ENCODE data around the gene LRP1.

Gene LRP1

DNA sequence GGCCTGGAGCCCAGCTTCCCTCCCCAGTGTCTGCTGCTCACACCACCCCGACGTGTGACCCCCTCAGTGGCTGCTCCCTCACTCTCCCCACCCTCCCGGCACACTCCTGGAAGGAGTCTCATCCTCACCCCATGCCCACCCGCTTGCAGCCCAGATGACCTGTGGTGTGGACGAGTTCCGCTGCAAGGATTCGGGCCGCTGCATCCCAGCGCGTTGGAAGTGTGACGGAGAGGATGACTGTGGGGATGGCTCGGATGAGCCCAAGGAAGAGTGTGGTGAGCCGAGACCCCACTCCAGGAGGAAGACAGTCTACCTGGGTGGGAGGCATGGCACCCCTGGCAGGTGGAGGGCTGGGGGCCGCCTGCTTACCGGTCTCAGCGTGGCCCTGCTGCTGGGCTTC is 73.3 kb downstream of the LRP1 start:
- Histone ChIP-seq H3K4me2 (ENCODE audit: low read length) (no peak overlapping the region), H3K4me1 (ENCODE audit: low read length) (no peaks in the 10 kb centered on the region), H3K9ac (ENCODE audit: low read length) (no peak overlapping the region), H3K4me3 (ENCODE audit: low read length) (no peak overlapping the region), H3K27ac (ENCODE audit: low read length) (no peak overlapping the region), H3K79me2 (ENCODE audit: low read length) (no peaks in the 10 kb centered on the region), H2AFZ (ENCODE audit: low read depth, low read length) (no peak overlapping the region), H3K9me3 (ENCODE audit: insufficient read depth, low read length) (no peaks in the 10 kb centered on the region), H3K36me3 (replicated peaks; ENCODE audit: low read depth, low read length) (no peaks in the 10 kb centered on the region), H4K20me1 (ENCODE audit: insufficient read depth, low read length) (no peaks in the 10 kb centered on the region), H3K27me3 (ENCODE audit: low read depth, low read length) (no peaks in the 10 kb centered on the region)
- no peak for TF ChIP-seq EZH2phosphoT487 (IDR thresholded peaks at IDR 0.05; ENCODE audit: low read depth)
- TF ChIP-seq, protein P1, sequence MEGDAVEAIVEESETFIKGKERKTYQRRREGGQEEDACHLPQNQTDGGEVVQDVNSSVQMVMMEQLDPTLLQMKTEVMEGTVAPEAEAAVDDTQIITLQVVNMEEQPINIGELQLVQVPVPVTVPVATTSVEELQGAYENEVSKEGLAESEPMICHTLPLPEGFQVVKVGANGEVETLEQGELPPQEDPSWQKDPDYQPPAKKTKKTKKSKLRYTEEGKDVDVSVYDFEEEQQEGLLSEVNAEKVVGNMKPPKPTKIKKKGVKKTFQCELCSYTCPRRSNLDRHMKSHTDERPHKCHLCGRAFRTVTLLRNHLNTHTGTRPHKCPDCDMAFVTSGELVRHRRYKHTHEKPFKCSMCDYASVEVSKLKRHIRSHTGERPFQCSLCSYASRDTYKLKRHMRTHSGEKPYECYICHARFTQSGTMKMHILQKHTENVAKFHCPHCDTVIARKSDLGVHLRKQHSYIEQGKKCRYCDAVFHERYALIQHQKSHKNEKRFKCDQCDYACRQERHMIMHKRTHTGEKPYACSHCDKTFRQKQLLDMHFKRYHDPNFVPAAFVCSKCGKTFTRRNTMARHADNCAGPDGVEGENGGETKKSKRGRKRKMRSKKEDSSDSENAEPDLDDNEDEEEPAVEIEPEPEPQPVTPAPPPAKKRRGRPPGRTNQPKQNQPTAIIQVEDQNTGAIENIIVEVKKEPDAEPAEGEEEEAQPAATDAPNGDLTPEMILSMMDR (IDR thresholded peaks at IDR 0.05; ENCODE audit: low read depth, low read length) = no peak

DNA sequence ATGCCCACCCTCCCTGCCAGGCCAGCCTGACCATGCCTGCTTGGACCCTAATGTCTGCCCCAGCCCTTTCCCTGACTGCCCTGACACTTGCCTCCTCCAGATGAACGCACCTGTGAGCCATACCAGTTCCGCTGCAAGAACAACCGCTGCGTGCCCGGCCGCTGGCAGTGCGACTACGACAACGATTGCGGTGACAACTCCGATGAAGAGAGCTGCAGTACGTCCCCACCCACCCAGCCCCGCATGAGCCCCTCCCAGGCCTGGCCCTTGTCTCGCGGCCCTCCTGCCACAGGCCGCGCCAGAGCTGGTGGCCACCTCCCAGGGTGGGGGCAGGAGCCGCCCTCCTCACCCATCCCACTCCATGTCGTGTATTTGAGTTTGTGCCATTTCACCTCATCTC is 74.0 kb downstream of the LRP1 start:
- H3K79me2 ChIP-seq (ENCODE audit: low read length) = no peaks in the 10 kb centered on the region
- H3K9me3 ChIP-seq (ENCODE audit: insufficient read depth, low read length) = no peaks in the 10 kb centered on the region
- H3K27ac ChIP-seq (ENCODE audit: low read length) = no peak overlapping the region
- H2AFZ ChIP-seq (ENCODE audit: low read depth, low read length) = no peak overlapping the region
- H3K4me2 ChIP-seq (ENCODE audit: low read length) = no peak overlapping the region
- H3K4me1 ChIP-seq (ENCODE audit: low read length) = no peaks in the 10 kb centered on the region
- H4K20me1 ChIP-seq (ENCODE audit: insufficient read depth, low read length) = no peaks in the 10 kb centered on the region
- H3K4me3 ChIP-seq (ENCODE audit: low read length) = no peak overlapping the region
- H3K36me3 ChIP-seq (replicated peaks; ENCODE audit: low read depth, low read length) = no peaks in the 10 kb centered on the region
- TF ChIP-seq, protein P1 (IDR thresholded peaks at IDR 0.05; ENCODE audit: low read depth, low read length) = no peak
- TF ChIP-seq EZH2phosphoT487 (IDR thresholded peaks at IDR 0.05; ENCODE audit: low read depth) = no peak
- no peak overlapping the region for H3K9ac ChIP-seq (ENCODE audit: low read length)
- H3K27me3 ChIP-seq (ENCODE audit: low read depth, low read length) = no peaks in the 10 kb centered on the region

DNA sequence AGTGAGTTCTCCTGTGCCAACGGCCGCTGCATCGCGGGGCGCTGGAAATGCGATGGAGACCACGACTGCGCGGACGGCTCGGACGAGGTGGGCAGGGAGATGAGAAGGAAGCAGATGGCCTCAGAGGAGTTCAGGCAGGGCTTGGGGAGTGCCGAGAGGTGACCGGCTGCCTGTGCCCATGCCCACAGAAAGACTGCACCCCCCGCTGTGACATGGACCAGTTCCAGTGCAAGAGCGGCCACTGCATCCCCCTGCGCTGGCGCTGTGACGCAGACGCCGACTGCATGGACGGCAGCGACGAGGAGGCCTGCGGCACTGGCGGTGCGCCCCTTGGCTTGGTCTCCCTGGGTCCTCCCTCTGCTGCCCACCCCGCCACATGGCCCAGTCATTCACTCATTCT is 74.9 kb downstream of the LRP1 start:
- no peaks in the 10 kb centered on the region for H3K79me2 ChIP-seq (ENCODE audit: low read length)
- no peak overlapping the region for H3K4me2 ChIP-seq (ENCODE audit: low read length)
- TF ChIP-seq EZH2phosphoT487 (IDR thresholded peaks at IDR 0.05; ENCODE audit: low read depth) = no peak
- TF ChIP-seq, protein P1 (IDR thresholded peaks at IDR 0.05; ENCODE audit: low read depth, low read length) = no peak
- H3K27ac ChIP-seq (ENCODE audit: low read length) = no peak overlapping the region
- H3K4me1 ChIP-seq (ENCODE audit: low read length) = no peaks in the 10 kb centered on the region
- H3K36me3 ChIP-seq (replicated peaks; ENCODE audit: low read depth, low read length) = no peaks in the 10 kb centered on the region
- H3K9me3 ChIP-seq (ENCODE audit: insufficient read depth, low read length) = no peaks in the 10 kb centered on the region
- no peak overlapping the region for H2AFZ ChIP-seq (ENCODE audit: low read depth, low read length)
- H3K9ac ChIP-seq (ENCODE audit: low read length) = no peak overlapping the region
- no peaks in the 10 kb centered on the region for H4K20me1 ChIP-seq (ENCODE audit: insufficient read depth, low read length)
- H3K4me3 ChIP-seq (ENCODE audit: low read length) = no peak overlapping the region
- H3K27me3 ChIP-seq (ENCODE audit: low read depth, low read length) = no peaks in the 10 kb centered on the region

DNA sequence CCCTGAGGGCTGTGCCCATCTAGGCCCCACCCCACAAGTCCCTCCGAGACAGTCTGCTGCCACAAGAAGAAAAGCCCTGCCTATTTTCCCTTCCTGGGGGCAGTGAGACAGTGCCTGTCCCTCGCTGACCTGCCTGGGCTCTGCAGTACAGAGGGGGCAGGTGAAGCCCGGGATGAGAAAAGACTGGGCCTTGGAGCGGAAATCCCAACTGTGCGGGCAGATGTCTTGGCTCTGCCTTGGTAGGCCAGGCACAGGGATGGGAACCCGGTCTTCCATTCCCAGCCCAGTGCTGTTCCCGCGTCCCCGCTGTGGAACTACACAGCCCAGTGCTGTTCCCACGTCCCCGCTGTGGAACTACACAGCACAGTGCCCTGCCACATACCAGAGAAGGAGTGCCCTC is 75.5 kb downstream of the LRP1 start:
- no peaks in the 10 kb centered on the region for H3K4me1 ChIP-seq (ENCODE audit: low read length)
- TF ChIP-seq, protein P1 (IDR thresholded peaks at IDR 0.05; ENCODE audit: low read depth, low read length) = no peak
- TF ChIP-seq EZH2phosphoT487 (IDR thresholded peaks at IDR 0.05; ENCODE audit: low read depth) = no peak
- no peak overlapping the region for H3K4me2 ChIP-seq (ENCODE audit: low read length)
- H3K9me3 ChIP-seq (ENCODE audit: insufficient read depth, low read length) = no peaks in the 10 kb centered on the region
- H3K79me2 ChIP-seq (ENCODE audit: low read length) = no peaks in the 10 kb centered on the region
- H3K27ac ChIP-seq (ENCODE audit: low read length) = no peak overlapping the region
- no peak overlapping the region for H3K9ac ChIP-seq (ENCODE audit: low read length)
- H3K4me3 ChIP-seq (ENCODE audit: low read length) = no peak overlapping the region
- no peaks in the 10 kb centered on the region for H3K27me3 ChIP-seq (ENCODE audit: low read depth, low read length)
- H4K20me1 ChIP-seq (ENCODE audit: insufficient read depth, low read length) = no peaks in the 10 kb centered on the region
- H2AFZ ChIP-seq (ENCODE audit: low read depth, low read length) = no peak overlapping the region
- no peaks in the 10 kb centered on the region for H3K36me3 ChIP-seq (replicated peaks; ENCODE audit: low read depth, low read length)

All from OCI-LY3 (cell line).